T-helper 22 cell (primary cell): ENCODE measurements around the gene FAM13A.

Experiments
- DNase-seq: peaks from one replicate; pipeline ENCODE4 v3.0.0-alpha.2; 2020; ENCODE audit warnings: low read depth

FAM13A gene

GRCh38 chr4:88810325-88810724, 246.7 kb downstream of the FAM13A start:
- DNase-seq = no peak

- no peak for DNase-seq
Observed at GRCh38 chr4:88809576-88810219, 247.3 kb downstream of the FAM13A start.

- DNase-seq = no peak
Observed at GRCh38 chr4:88809101-88809500, 247.9 kb downstream of the FAM13A start.

GRCh38 chr4:88807499-88807898, 249.5 kb downstream of the FAM13A start:
- no peak for DNase-seq

- DNase-seq = no peak
Observed at GRCh38 chr4:88804234-88804633, 252.8 kb downstream of the FAM13A start.

GRCh38 chr4:88803600-88804096, 253.3 kb downstream of the FAM13A start:
- no peak for DNase-seq

- DNase-seq = no peak
Observed at GRCh38 chr4:88802585-88803286, 254.2 kb downstream of the FAM13A start.

- no peak for DNase-seq
Observed at GRCh38 chr4:88802138-88802537, 254.8 kb downstream of the FAM13A start.

- no peak for DNase-seq
Observed at GRCh38 chr4:88799900-88800299, 257.1 kb downstream of the FAM13A start.

- no peak for DNase-seq
Observed at GRCh38 chr4:88797725-88798124, 259.3 kb downstream of the FAM13A start.

GRCh38 chr4:88796545-88796944, 260.4 kb downstream of the FAM13A start:
- DNase-seq = no peak

GRCh38 chr4:88794952-88795351, 262.0 kb downstream of the FAM13A start:
- DNase-seq = no peak

GRCh38 chr4:88794087-88794690, 262.8 kb downstream of the FAM13A start:
- DNase-seq = no peak

- no peak for DNase-seq
Observed at GRCh38 chr4:88793475-88793874, 263.5 kb downstream of the FAM13A start.

- DNase-seq = no peak
Observed at GRCh38 chr4:88792821-88793220, 264.2 kb downstream of the FAM13A start.

GRCh38 chr4:88792268-88792781, 264.7 kb downstream of the FAM13A start:
- DNase-seq = no peak

- no peak for DNase-seq
Observed at GRCh38 chr4:88791274-88791673, 265.7 kb downstream of the FAM13A start.

- no peak for DNase-seq
Observed at GRCh38 chr4:88788895-88789294, 268.1 kb downstream of the FAM13A start.

- no peak for DNase-seq
Observed at GRCh38 chr4:88788424-88788823, 268.6 kb downstream of the FAM13A start.

- DNase-seq = no peak
Observed at GRCh38 chr4:88786011-88786410, 271.0 kb downstream of the FAM13A start.

- no peak for DNase-seq
Observed at GRCh38 chr4:88780389-88780788, 276.6 kb downstream of the FAM13A start.

GRCh38 chr4:88779431-88779830, 277.6 kb downstream of the FAM13A start:
- DNase-seq = no peak

- no peak for DNase-seq
Observed at GRCh38 chr4:88775529-88775928, 281.5 kb downstream of the FAM13A start.
